Endothelial cell of umbilical vein (primary cell): Measurements from ENCODE around the gene UNKL.

Experiments
- EZH2 ChIP-seq: IDR thresholded peaks from 2 replicates; pipeline ENCODE4 v1.6.1; 2012; ENCODE audit warnings: borderline replicate concordance, low read depth, mild to moderate bottlenecking, moderate library complexity, low read length, inconsistent platforms; ENCODE audit not compliant: severe bottlenecking
- JUN ChIP-seq: IDR thresholded peaks from 2 replicates; pipeline ENCODE4 v1.6.1; 2011; ENCODE audit warnings: borderline replicate concordance, low read depth; ENCODE audit not compliant: insufficient read length, insufficient read depth
- POLR2A ChIP-seq: IDR thresholded peaks from 2 replicates; pipeline ENCODE4 v1.6.1; 2012; ENCODE audit warnings: low read depth, mild to moderate bottlenecking, control low read depth, low read length
- POLR2AphosphoS5 ChIP-seq: IDR thresholded peaks from 2 replicates; pipeline ENCODE4 v1.6.1; 2012; ENCODE audit warnings: low read depth, mild to moderate bottlenecking, control low read depth, low read length, moderate library complexity; ENCODE audit not compliant: insufficient read depth
- TF ChIP-seq, protein P1 (sequence below), 2 donors: IDR thresholded peaks; 1 replicate in 1 of 2; 2 replicates in 1 of 2; pipeline ENCODE4 v1.5.1; 2011; ENCODE audit warnings: low read length in 2 of 2, mild to moderate bottlenecking in 2 of 2, moderate library complexity in 2 of 2, control low read depth in 1 of 2, inconsistent platforms in 1 of 2, low read depth in 1 of 2; ENCODE audit not compliant: insufficient read depth in 1 of 2; ENCODE audit errors: extremely low read depth in 1 of 2

DNA sequence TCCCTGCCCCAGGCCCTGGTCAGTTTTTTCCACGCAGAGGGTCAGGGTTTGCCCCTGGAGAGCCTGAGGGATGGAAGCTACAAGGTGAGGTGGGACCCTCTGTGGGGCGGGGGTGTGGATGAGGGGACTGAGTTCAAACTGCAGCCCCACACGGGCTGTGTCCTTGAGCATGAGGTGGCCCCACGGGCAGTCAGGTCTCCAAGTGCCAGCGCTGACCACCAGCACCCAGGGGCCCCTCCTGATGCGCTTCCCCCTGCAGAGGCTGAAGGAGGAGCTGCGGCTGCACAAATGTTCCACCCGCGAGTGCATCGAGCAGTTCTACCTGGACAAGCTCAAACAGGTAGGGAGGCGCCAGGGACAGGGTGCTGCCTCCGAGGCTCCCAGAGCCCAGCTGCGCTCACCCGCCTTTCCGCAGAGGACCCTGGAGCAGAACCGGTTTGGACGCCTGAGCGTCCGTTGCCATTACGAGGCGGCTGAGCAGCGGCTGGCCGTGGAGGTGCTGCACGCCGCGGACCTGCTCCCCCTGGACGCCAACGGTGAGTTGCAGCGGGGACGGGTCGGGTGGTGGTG lies 67.1 kb downstream of the UNKL start:
- TF ChIP-seq EZH2 = no peak
- no peak for TF ChIP-seq POLR2AphosphoS5
- TF ChIP-seq, protein P1, sequence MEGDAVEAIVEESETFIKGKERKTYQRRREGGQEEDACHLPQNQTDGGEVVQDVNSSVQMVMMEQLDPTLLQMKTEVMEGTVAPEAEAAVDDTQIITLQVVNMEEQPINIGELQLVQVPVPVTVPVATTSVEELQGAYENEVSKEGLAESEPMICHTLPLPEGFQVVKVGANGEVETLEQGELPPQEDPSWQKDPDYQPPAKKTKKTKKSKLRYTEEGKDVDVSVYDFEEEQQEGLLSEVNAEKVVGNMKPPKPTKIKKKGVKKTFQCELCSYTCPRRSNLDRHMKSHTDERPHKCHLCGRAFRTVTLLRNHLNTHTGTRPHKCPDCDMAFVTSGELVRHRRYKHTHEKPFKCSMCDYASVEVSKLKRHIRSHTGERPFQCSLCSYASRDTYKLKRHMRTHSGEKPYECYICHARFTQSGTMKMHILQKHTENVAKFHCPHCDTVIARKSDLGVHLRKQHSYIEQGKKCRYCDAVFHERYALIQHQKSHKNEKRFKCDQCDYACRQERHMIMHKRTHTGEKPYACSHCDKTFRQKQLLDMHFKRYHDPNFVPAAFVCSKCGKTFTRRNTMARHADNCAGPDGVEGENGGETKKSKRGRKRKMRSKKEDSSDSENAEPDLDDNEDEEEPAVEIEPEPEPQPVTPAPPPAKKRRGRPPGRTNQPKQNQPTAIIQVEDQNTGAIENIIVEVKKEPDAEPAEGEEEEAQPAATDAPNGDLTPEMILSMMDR (IDR thresholded peaks at IDR 0.05; ENCODE audit: extremely low read depth in 1 of 2, insufficient read depth in 1 of 2, low read depth in 1 of 2, low read length in 2 of 2) = no peak
- no peak for TF ChIP-seq POLR2A
- TF ChIP-seq JUN = no peak
